Measurements from ENCODE around the gene CHADL. TPM values are rescaled to one million over a fixed set of nuclear protein-coding genes. Genes with fewer than 3 reads are reported as not detected.
A peak's percentile ranks its signal among the peaks of the same experiment; 100 is the strongest.

Gene CHADL
- polyA plus RNA-seq, 1 of the 3 experiments (the other 2 are of a cell fraction): 0.03 TPM

GRCh38 chr22:41288245-41288946, 47.7 kb upstream of the CHADL start (continued):
- TF ChIP-seq USF2 (IDR thresholded peaks at IDR 0.05; ENCODE audit: borderline replicate concordance, low read depth, low read length): no peak
- peak; percentile 53; the same call in 1 of the 2 replicates for TF ChIP-seq FOSL2 (IDR thresholded peaks at IDR 0.05; ENCODE audit: borderline replicate concordance, low read depth)
- no peak for TF ChIP-seq TAF1 (IDR thresholded peaks at IDR 0.05; ENCODE audit: borderline replicate concordance, low read depth, low read length)

- TF ChIP-seq RXRA (IDR thresholded peaks at IDR 0.05; ENCODE audit: borderline replicate concordance, low read depth) (no peak), MXI1 (IDR thresholded peaks at IDR 0.05; ENCODE audit: low read depth, low read length) (peak; percentile 47; the same call in 1 of the 2 replicates)
Measured at GRCh38 chr22:41286639-41287091, 45.9 kb upstream of the CHADL start.

DNA sequence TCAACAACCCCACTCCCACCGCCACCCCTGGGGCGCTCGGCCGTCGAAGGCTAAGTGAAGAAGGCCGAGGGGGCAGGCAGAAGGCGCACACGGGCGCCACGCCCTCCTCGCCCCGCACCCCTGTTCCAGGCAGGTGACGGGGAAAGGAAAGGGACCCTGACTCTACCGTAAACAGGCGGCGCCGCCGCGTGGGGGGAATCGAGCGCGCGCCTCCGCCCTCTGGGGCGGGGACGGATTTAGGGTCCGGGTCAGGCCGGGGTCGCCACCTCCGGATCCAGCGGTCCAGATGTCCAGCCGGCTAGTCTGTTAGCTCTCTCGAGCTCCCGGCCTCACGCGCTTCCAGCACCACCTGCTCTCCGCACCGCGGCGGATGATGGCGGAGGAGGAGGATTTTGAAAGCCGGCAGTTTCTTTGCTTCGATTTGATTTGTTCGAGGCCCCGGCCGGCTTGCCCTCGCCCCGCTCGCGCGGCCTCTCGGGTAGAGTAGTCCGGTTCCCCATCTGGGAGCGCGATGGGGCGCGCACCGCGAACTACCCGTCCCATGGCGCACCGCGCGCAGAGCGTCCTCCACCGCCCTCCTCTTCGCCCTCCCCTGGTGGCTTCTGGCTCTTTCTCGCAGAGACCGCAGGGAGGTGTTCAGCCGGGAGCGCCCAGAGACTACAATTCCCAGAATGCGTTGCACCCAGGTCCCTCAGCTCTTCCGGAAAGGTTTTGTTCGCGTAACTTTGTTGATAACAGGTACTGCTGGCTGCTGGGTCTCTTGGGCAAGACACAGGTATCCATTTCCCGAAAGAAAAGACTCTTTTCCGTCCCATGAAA, 45.3 kb upstream of the CHADL start, which contains the start of gene RANGAP1:
TSS of gene RANGAP1 (minus strand) at position 368 of the 819 bp plus-strand sequence. CDS start 5,143 bp downstream, outside the sequence.
- Histone ChIP-seq H4K20me1 (ENCODE audit: insufficient read depth) (no peaks in the 10 kb centered on the region), H3K9me3 (no peaks in the 10 kb centered on the region), H3K79me2 (ENCODE audit: insufficient read depth) (peaks cover 46% of the 10 kb centered on the region), H2AFZ (ENCODE audit: low read depth) (peak within 1 kb of the TSS; percentile 83), H3K4me3 (ENCODE audit: low read depth in 2 of 2, low read length in 1 of 2) (peak within 1 kb of the TSS; percentile 63 to 70), H3K36me3 (replicated peaks in 1 of 2; ENCODE audit: control insufficient read depth in 1 of 2, insufficient read depth in 2 of 2, low read length in 1 of 2) (peaks cover 3 to 6% of the 10 kb centered on the region in 2 experiments), H3K9ac (peak within 1 kb of the TSS; percentile 85), H3K27me3 (ENCODE audit: insufficient read depth) (no peaks in the 10 kb centered on the region), H3K9me2 (no peaks in the 10 kb centered on the region), H3F3A (replicated peaks; ENCODE audit: insufficient read depth) (peaks cover 18% of the 10 kb centered on the region), H3K27ac (ENCODE audit: low read depth in 2 of 2, low read length in 1 of 2) (peak within 1 kb of the TSS; percentile 86 to 91), H3K4me1 (ENCODE audit: control insufficient read depth in 1 of 2, insufficient read depth in 2 of 2, low read depth in 1 of 2, low read length in 1 of 2) (peaks cover 4 to 5% of the 10 kb centered on the region in 2 experiments; a peak in 2 of 4 replicates), H3K4me2 (peak within 1 kb of the TSS; percentile 87)
- ChIA-PET POLR2A (interaction anchor here (1.2 to 1.4 kb wide), 3 partner anchors 15 to 160 kb away, joined by 3 to 8 read pairs (median 4); partner anchors contain the start of genes TOB2 and ZC3H7B), CTCF (no interaction called here)
- 0% methylated on average over 19 of the region's 77 CpGs for WGBS (ENCODE audit: low lambda C conversion rate)
- DNase-seq: peak; percentile 89
- no peak for TF ChIP-seq TEAD4 (IDR thresholded peaks at IDR 0.05; ENCODE audit: borderline replicate concordance, insufficient read depth)
- TF ChIP-seq TCF12 (IDR thresholded peaks at IDR 0.05): no peak
- peak; percentile 60; the same call in 1 of the 2 replicates for TF ChIP-seq TAF1 (IDR thresholded peaks at IDR 0.05; ENCODE audit: borderline replicate concordance, low read depth, low read length)
- TF ChIP-seq CHD2 (IDR thresholded peaks at IDR 0.05; ENCODE audit: low read length, partially characterized antibody): peak; percentile 30
- TF ChIP-seq RCOR1 (IDR thresholded peaks at IDR 0.05; ENCODE audit: low read length): no peak
- peak in 1 of 2 experiments; percentile 57; a peak in 2 of 4 replicates for TF ChIP-seq EP300 (IDR thresholded peaks at IDR 0.05; ENCODE audit: borderline replicate concordance in 1 of 2, low read depth in 1 of 2, low read length in 1 of 2)
- no peak for TF ChIP-seq NRF1 (IDR thresholded peaks at IDR 0.05; ENCODE audit: low read depth, low read length)
- no peak for TF ChIP-seq PBX3 (IDR thresholded peaks at IDR 0.05)
- no peak for TF ChIP-seq RXRA (IDR thresholded peaks at IDR 0.05; ENCODE audit: borderline replicate concordance, low read depth)
- 0 out of 2 replicates have a peak, but pooled peaks have one; percentile 25 for TF ChIP-seq ZBTB33 (IDR thresholded peaks at IDR 0.05; ENCODE audit: borderline replicate concordance, low read depth)
- no peak for TF ChIP-seq FOXJ3 (CRISPR knock-in tag; IDR thresholded peaks at IDR 0.05)
- TF ChIP-seq POLR2AphosphoS5 (IDR thresholded peaks at IDR 0.05; ENCODE audit: low read depth, low read length): peak; percentile 20; the same call in 1 of the 2 replicates
- TF ChIP-seq, protein P1, sequence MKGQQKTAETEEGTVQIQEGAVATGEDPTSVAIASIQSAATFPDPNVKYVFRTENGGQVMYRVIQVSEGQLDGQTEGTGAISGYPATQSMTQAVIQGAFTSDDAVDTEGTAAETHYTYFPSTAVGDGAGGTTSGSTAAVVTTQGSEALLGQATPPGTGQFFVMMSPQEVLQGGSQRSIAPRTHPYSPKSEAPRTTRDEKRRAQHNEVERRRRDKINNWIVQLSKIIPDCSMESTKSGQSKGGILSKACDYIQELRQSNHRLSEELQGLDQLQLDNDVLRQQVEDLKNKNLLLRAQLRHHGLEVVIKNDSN (IDR thresholded peaks at IDR 0.05; ENCODE audit: borderline replicate concordance, low read depth): no peak
- no peak for TF ChIP-seq FOXM1 (IDR thresholded peaks at IDR 0.05; ENCODE audit: low read depth)

More at GRCh38 chr22:41286639-41287091, 45.9 kb upstream of the CHADL start:
- DNase-seq: peak; percentile 26
- H3K27ac ChIP-seq (ENCODE audit: low read depth in 2 of 2, low read length in 1 of 2): peak overlapping the region; percentile 86 to 91
- H3K4me1 ChIP-seq (ENCODE audit: control insufficient read depth in 1 of 2, insufficient read depth in 2 of 2, low read depth in 1 of 2, low read length in 1 of 2): peaks cover 4 to 5% of the 10 kb centered on the region in 2 experiments; a peak in 2 of 4 replicates
- H3K4me3 ChIP-seq (ENCODE audit: low read depth in 2 of 2, low read length in 1 of 2): peak overlapping the region; percentile 48 to 60
- no peaks in the 10 kb centered on the region for H3K27me3 ChIP-seq (ENCODE audit: insufficient read depth)
- peak overlapping the region; percentile 59; the same call in 1 of the 2 replicates for H3K9ac ChIP-seq
- peak overlapping the region; percentile 87 for H3K4me2 ChIP-seq
- H2AFZ ChIP-seq (ENCODE audit: low read depth): peak overlapping the region; percentile 83
- peaks cover 3 to 6% of the 10 kb centered on the region in 2 experiments for H3K36me3 ChIP-seq (replicated peaks in 1 of 2; ENCODE audit: control insufficient read depth in 1 of 2, insufficient read depth in 2 of 2, low read length in 1 of 2)
- H4K20me1 ChIP-seq (ENCODE audit: insufficient read depth): no peaks in the 10 kb centered on the region
- peaks cover 40% of the 10 kb centered on the region for H3K79me2 ChIP-seq (ENCODE audit: insufficient read depth)
- H3F3A ChIP-seq (replicated peaks; ENCODE audit: insufficient read depth): peaks cover 18% of the 10 kb centered on the region
- WGBS (ENCODE audit: low lambda C conversion rate): 1% methylated on average over 15 of the region's 15 CpGs
- ChIA-PET POLR2A (interaction anchor here (1.2 to 1.4 kb wide), 2 partner anchors 15 to 115 kb away, joined by 3 to 8 read pairs; partner anchors contain the start of gene ZC3H7B), CTCF (no interaction called here)
- no peaks in the 10 kb centered on the region for H3K9me2 ChIP-seq
- no peaks in the 10 kb centered on the region for H3K9me3 ChIP-seq

Data from SK-N-SH (cell line).